Colonic mucosa (tissue), 4 donors: ENCODE measurements around the gene NOP10. TPM values are rescaled to one million over a fixed set of nuclear protein-coding genes. Genes with fewer than 3 reads are reported as not detected.
"Not testable (repeated sequence)": the region's sequence is repeated elsewhere in the genome, so short reads cannot be mapped to it uniquely, and the experiment has no call there.

Experiments used
- DNase-seq: peaks from one replicate; pipeline ENCODE4 v3.0.0-alpha.2; 2020
- H3K27ac ChIP-seq: fragments of 200-600 bp; one replicate; pipeline ENCODE4 v1.8.0; 2021
- H3K27me3 ChIP-seq: fragments of 200-600 bp; one replicate; pipeline ENCODE4 v1.8.0; 2021
- H3K36me3 ChIP-seq: fragments of 200-600 bp; one replicate; pipeline ENCODE4 v1.8.0; 2021
- H3K4me1 ChIP-seq: fragments of 200-600 bp; one replicate; pipeline ENCODE4 v1.8.0; 2021; ENCODE audit warnings: mild to moderate bottlenecking
- H3K4me3 ChIP-seq: fragments of 200-600 bp; one replicate; pipeline ENCODE4 v1.8.0; 2021
- H3K9ac ChIP-seq, 2 donors: one replicate each; pipeline ENCODE4 v1.7.0; 2013; ENCODE audit warnings: control low read depth in 2 of 2, low read depth in 2 of 2, low read length in 2 of 2
- H3K9me3 ChIP-seq: fragments of 200-600 bp; one replicate; pipeline ENCODE4 v1.8.0; 2021
- CTCF ChIP-seq: fragments of 200-600 bp; IDR thresholded peaks from one replicate; pipeline ENCODE4 v1.8.0; 2022; ENCODE audit warnings: antibody characterized with exemption, mild to moderate bottlenecking
- intact Hi-C: fragments of 100-400 bp; cut with DNase I; formaldehyde crosslinking; loops from one replicate; pipeline ENCODE4 v1.14.1; 2022
- total RNA-seq, 2 donors: library from RNA; stranded (reverse); fragmentation: NEBNext Ultra II Directional in 1 of 2; extraction: Animal tissue kit (Norgen Biotek cat#: 25700) in 1 of 2; gene quantifications; one replicate each; pipeline ENCODE4 v1.2.1, GENCODE V29; 2021
- donor health status: healthy.
- donor health status: DM: no; HTN: no; CAD: no.
- donor health status: DM: no; HTN: no; CAD: no.

The NOP10 gene
- 100 to 1,000 TPM; 143 to 184 TPM for total RNA-seq

GRCh38 chr15:34342737-34343575, at the start of gene NOP10, which contains the start of gene NUTM1:
TSS of gene NOP10 (minus strand) at chr15:34343136. CDS start at chr15:34343073, 63 bp downstream.
TSS of gene NUTM1 (plus strand) at chr15:34343315. CDS start at chr15:34343697, 382 bp downstream.
- peak within 1 kb of the TSS; percentile 90 for H3K27ac ChIP-seq
- H3K9ac ChIP-seq, result peak within 1 kb of the TSS; percentile 48 to 83
- H3K4me3 ChIP-seq, result peak within 1 kb of the TSS; percentile 65
- intact Hi-C loops, result loop anchor here (2.0 to 10.0 kb wide), 2 partner anchors 24 to 118 kb away; partner anchors contain the start of genes EMC4 and LPCAT4
- no peaks in the 10 kb centered on the region for H3K27me3 ChIP-seq
- H3K9me3 ChIP-seq, result no peaks in the 10 kb centered on the region
- peak; percentile 97 for DNase-seq
- H3K36me3 ChIP-seq, result no peaks in the 10 kb centered on the region
- peak; percentile 92 for TF ChIP-seq CTCF
- no peaks in the 10 kb centered on the region for H3K4me1 ChIP-seq

- H3K27me3 ChIP-seq, H3K9me3 ChIP-seq, H3K9ac ChIP-seq, intact Hi-C loops, H3K4me3 ChIP-seq, DNase-seq, H3K27ac ChIP-seq, H3K36me3 ChIP-seq, H3K4me1 ChIP-seq: not testable (repeated sequence)
Observed at GRCh38 chr15:34389594-34390086, 46.7 kb upstream of the NOP10 start.

DNA sequence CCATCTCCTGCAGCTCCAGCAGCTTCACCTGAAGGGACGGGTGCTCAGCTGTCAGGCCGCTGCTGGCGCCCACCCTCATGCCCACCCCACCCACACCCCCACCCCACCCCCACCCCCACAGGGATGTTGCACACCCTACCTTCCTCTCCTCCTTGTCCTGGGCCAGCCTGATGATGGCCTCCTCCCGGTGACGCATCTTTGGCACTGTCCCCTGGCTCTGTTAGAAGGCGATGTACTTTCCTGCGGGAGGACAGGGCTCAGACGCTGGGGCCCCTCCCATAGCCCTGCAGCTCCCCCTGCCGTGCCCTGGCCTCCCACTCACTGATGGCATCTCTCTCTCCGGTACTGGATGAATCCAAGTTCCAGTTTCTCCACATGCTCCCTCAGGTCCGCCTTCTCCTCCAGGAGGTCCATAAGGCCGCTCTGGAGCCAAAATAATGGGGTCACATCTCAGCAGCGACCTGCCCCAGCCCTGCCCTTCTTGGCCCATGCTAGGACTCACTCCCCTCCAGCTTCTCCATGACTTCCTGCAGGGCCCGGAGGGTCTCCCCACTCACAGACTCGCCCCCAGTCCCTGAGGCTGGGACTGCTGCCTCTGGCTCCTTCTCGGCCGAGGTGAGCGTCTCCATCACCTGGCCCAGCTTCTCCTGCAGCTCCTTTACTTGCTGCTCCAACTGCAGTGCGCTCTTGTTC, 39.0 kb upstream of the NOP10 start:
- intact Hi-C loops, H3K9me3 ChIP-seq, H3K4me1 ChIP-seq, H3K9ac ChIP-seq, H3K4me3 ChIP-seq, DNase-seq, H3K36me3 ChIP-seq, H3K27me3 ChIP-seq, H3K27ac ChIP-seq: not testable (repeated sequence)

GRCh38 chr15:34380491-34380890, 37.6 kb upstream of the NOP10 start:
- H3K36me3 ChIP-seq, intact Hi-C loops, H3K27me3 ChIP-seq, H3K27ac ChIP-seq, DNase-seq, H3K9ac ChIP-seq, H3K4me1 ChIP-seq, H3K9me3 ChIP-seq, H3K4me3 ChIP-seq: not testable (repeated sequence)

DNA sequence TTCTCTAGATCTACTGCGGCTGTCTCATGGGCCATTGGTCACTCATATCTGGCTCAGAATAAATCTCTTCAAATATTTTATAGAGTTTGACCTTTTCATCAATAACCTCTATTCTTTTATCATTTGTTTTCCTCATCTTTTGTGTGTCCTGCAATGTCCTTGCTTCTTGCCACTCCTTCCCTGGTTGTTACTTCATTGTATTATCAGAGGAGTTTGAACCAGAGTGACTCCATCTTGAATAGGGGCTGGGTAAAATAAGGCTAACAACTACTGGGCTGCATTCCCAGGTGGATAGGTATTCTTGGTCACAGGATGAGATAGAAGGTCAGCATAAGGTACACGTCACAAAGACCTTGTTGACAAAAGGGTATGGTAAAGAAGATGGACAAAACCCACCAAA, 33.9 kb upstream of the NOP10 start:
- H3K27me3 ChIP-seq, result no peaks in the 10 kb centered on the region
- H3K4me1 ChIP-seq, result no peaks in the 10 kb centered on the region
- intact Hi-C loops, result no loop called here
- H3K36me3 ChIP-seq, result no peaks in the 10 kb centered on the region
- no peak for TF ChIP-seq CTCF
- H3K9ac ChIP-seq, result no peak overlapping the region
- no peak overlapping the region for H3K27ac ChIP-seq
- DNase-seq, result no peak
- no peaks in the 10 kb centered on the region for H3K9me3 ChIP-seq
- H3K4me3 ChIP-seq, result no peak overlapping the region

DNA sequence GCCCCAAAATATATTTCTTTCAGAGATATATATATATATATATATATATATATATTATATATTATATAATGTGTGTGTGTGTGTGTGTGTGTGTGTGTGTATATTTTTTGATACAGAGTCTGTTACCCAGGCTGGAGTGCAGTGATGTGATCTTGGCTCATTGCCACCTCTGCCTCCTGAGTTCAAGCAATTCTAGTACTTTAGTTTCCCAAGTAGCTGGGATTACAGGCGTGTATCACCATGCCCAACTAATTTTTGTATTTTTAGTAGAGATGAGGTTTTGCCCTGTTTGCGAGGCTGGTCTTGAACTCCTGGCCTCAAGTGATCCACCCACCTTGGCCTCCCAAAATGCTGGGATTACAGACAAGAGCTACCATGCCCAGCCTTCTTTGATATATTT, 32.6 kb upstream of the NOP10 start:
- H3K36me3 ChIP-seq, DNase-seq, H3K9me3 ChIP-seq, H3K27ac ChIP-seq, H3K4me3 ChIP-seq, H3K27me3 ChIP-seq, intact Hi-C loops, H3K9ac ChIP-seq, H3K4me1 ChIP-seq: not testable (repeated sequence)

DNA sequence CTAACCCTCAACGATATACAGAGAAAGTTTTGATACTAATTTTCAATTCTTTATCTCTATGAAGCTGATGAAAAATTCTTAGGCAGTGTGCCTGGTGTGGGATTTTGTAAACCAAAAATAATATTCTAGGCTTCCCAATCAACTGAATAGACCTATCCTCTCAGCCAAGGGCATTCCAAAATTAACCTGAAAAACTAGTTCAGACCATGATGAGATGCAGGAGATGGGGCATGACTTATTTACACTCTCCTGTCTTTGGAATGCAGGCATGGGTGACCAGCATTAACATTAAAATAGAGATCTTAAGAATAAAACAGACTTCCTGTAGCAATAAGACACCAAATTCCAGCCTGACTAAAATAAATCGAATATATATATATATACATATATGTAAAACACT, 31.9 kb upstream of the NOP10 start:
- no peaks in the 10 kb centered on the region for H3K36me3 ChIP-seq
- no peak overlapping the region for H3K4me3 ChIP-seq
- no peak overlapping the region for H3K27ac ChIP-seq
- no peaks in the 10 kb centered on the region for H3K9me3 ChIP-seq
- H3K4me1 ChIP-seq, result no peaks in the 10 kb centered on the region
- DNase-seq, result no peak
- no peaks in the 10 kb centered on the region for H3K27me3 ChIP-seq
- intact Hi-C loops, result no loop called here
- H3K9ac ChIP-seq, result no peak overlapping the region
- no peak for TF ChIP-seq CTCF
